ENCODE results near the gene SPPL2A.
"Not testable (repeated sequence)": the region's sequence is repeated elsewhere in the genome, so short reads cannot be mapped to it uniquely, and the experiment has no call there.

SPPL2A gene, protein sequence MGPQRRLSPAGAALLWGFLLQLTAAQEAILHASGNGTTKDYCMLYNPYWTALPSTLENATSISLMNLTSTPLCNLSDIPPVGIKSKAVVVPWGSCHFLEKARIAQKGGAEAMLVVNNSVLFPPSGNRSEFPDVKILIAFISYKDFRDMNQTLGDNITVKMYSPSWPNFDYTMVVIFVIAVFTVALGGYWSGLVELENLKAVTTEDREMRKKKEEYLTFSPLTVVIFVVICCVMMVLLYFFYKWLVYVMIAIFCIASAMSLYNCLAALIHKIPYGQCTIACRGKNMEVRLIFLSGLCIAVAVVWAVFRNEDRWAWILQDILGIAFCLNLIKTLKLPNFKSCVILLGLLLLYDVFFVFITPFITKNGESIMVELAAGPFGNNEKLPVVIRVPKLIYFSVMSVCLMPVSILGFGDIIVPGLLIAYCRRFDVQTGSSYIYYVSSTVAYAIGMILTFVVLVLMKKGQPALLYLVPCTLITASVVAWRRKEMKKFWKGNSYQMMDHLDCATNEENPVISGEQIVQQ

GRCh38 chr15:50765195-50765967, at the start of gene SPPL2A:
Gene SPPL2A, minus strand, starts transcription at chr15:50765706. Its CDS starts 173 bp downstream, at chr15:50765533.
- peak; percentile 71 for DNase-seq (ENCODE audit: low spot score)

GRCh38 chr15:50814634-50815033, 49.1 kb upstream of the SPPL2A start:
- DNase-seq (ENCODE audit: low spot score) = no peak

DNA sequence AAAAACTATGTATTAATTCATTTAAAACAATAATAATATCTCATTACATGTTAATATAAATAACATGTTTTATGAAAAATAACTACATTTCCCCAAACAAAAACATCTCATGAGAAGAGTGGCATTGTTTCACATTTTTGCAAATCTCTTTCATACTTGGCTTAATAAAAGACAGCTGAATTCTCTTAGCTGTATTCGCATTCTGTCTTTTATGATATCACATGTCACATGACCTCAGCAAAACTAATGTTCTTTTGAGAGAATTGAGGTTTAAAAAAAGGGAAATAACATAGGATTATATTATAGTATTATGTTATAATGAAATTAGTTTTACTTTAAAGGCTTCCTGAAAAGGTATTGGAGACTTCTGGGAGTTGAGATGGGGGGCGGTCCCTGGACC, 48.4 kb upstream of the SPPL2A start:
- DNase-seq (ENCODE audit: low spot score) = no peak

- DNase-seq (ENCODE audit: low spot score) = no peak
These were observed 47.6 kb upstream of the SPPL2A start for GRCh38 chr15:50813089-50813488.

DNA sequence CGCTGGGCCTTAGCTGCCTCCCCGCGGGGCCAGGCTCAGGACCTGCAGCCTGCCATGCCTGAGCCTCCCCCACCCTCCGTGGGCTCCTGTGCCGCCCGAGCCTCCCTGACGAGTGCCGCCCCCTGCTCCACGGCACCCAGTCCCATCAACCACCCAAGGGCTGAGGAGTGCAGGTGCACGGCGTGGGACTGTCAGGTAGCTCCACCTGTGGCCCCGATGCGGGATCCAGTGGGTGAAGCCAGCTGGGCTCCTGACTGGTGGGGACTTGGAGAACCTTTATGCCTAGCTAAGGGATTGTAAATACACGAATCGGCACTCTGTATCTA, 46.6 kb upstream of the SPPL2A start:
- not testable (repeated sequence) for DNase-seq (ENCODE audit: low spot score)

- DNase-seq (ENCODE audit: low spot score) = not testable (repeated sequence)
These were observed 46.1 kb upstream of the SPPL2A start for GRCh38 chr15:50811461-50812180.

DNA sequence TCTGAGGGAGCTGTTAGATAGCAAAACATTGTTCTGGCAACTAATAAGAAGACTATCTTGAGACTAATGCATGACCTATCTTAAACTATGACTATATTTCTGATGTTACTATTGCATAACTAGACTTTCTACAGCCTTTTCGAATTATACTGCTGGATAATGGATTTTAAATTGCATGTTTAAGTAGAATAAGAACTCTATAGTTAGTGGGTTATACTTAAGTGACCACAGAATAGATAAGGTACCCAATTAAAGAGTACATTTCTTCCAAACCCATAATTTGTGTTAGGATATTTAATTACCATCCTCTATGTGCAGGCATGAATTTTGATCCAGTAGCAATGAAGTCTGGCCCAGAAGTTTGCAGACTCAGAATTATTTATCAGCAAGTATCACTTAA, 44.6 kb upstream of the SPPL2A start:
- DNase-seq (ENCODE audit: low spot score) = no peak

- DNase-seq (ENCODE audit: low spot score) = no peak
These were observed 43.2 kb upstream of the SPPL2A start for GRCh38 chr15:50808728-50809127.

GRCh38 chr15:50803479-50804180, 38.1 kb upstream of the SPPL2A start:
- DNase-seq (ENCODE audit: low spot score) = no peak

DNA sequence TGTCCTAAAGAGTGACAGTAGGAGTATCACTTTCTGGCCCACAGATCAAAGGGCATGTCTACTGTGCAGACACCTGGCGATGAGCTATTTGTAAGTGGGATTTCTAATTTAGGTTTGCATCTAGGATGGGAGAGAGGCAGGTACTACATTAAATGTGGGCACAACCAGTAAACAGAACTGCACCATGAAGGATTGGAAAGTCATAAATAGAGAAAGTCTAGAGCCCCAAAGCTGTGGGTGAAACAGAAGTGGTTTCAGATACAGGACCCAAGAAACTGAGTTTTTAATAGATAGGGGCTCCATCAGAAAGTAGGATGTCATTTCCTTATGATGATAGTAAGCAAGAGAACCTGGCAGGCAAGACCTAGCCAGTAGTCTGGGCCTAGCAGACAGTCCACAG, 35.2 kb upstream of the SPPL2A start:
- no peak for DNase-seq (ENCODE audit: low spot score)

- DNase-seq (ENCODE audit: low spot score) = no peak
These were observed 33.2 kb upstream of the SPPL2A start for GRCh38 chr15:50798684-50799083.

- DNase-seq (ENCODE audit: low spot score) = no peak
These were observed 32.4 kb upstream of the SPPL2A start for GRCh38 chr15:50797926-50798325.

DNA sequence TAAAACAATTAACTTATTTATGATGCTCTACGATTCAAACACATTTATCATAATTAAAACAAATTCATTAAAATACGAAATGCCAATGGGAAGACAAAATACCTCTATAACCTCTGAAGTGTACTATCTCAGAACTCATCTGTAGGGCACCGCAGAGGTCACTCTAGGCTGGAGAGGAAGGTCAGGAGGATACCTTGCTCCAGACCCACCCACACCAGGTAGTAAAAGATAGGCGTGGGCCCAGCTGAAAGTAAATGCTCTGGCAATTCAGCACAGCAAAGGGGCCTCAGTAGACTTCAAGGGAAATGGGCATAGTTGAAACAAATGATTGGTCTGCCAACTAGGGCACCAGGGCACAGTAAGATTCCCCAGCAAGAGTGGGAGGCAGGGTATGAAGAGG, 26.0 kb upstream of the SPPL2A start:
- DNase-seq (ENCODE audit: low spot score) = no peak

- DNase-seq (ENCODE audit: low spot score) = no peak
These were observed 25.4 kb upstream of the SPPL2A start for GRCh38 chr15:50790778-50791453.

GRCh38 chr15:50786871-50787270, 21.4 kb upstream of the SPPL2A start:
- DNase-seq (ENCODE audit: low spot score) = no peak

GRCh38 chr15:50786438-50786837, 20.9 kb upstream of the SPPL2A start:
- DNase-seq (ENCODE audit: low spot score) = no peak

DNA sequence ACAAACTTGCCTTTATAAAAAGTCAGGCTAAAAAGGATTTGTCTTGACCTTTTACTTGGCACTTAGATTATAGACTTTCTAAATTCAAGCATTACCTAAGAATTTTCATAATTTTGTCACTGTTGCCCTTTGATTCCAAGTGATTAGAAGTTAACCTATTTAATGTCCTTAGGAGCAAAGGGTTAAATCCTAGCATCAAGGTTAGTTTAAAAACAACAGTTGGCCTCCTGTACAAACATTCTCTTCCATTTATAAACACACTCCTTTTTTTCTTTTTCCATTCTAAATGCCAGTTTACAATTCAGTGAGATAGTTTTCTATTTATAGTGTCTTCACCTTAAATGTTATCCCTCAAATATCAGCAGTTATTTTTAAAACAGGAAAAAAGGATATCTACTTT, 18.4 kb upstream of the SPPL2A start:
- no peak for DNase-seq (ENCODE audit: low spot score)

- DNase-seq (ENCODE audit: low spot score) = no peak
These were observed 17.9 kb upstream of the SPPL2A start for GRCh38 chr15:50783411-50783810.

DNA sequence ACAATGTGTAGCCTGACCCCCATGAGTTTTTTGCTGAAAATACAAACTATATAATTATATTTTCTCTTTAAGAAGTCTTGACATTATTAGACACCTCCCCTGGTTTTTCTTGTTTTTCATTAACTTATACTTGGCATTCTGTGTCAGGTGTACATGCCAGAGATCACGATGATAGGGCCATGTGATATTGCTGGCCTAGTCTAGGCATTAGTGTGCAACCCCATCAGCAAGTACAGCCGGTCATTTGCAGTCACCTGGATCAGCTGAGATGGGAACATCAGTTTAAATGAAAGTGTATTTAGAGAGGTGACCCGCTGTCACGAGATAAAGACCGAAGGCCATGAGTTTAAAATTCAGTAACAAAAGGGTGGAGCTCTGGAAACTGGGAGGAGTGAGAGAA, 12.6 kb upstream of the SPPL2A start:
- no peak for DNase-seq (ENCODE audit: low spot score)

- no peak for DNase-seq (ENCODE audit: low spot score)
These were observed 11.5 kb upstream of the SPPL2A start for GRCh38 chr15:50777042-50777441.

DNA sequence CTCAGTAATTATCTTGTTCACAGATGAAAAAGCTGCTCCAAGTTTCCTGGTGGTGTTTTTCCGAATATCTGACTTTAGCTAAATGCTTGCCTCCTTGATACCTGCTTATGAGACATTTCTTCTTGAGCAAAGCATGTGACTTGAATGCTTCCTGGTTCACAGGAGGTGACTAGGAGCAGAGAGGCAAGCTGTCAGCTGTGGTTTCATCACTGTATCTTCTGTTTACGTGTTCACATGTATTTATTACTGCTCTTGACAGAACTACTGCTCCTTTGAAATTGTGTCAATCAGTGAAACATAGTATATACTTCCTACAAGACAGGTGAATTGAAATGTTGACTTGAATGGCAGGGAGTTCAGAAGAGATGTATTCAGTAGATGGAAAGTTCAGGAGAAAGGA, 8.9 kb upstream of the SPPL2A start:
- DNase-seq (ENCODE audit: low spot score) = peak; percentile 8

All from CD4-positive, alpha-beta T cell treated with Interleukin-6 at 100 ng/mL for 8 hours (primary cell).